ENCODE results near the gene REEP6. TPM values are rescaled to one million over a fixed set of nuclear protein-coding genes. Genes with fewer than 3 reads are reported as not detected.
A peak's percentile ranks its signal among the peaks of the same experiment; 100 is the strongest.

Gene REEP6
- total and polyA plus RNA-seq, 2 donors (not counting 1 experiment from before 2014, with no cell fraction given): 0.47 to 0.99 TPM

- H3K9ac ChIP-seq (ENCODE audit: insufficient read depth, low read length): peak overlapping the region; percentile 53
- no peaks in the 10 kb centered on the region for H3K36me3 ChIP-seq (ENCODE audit: control insufficient read depth, insufficient read depth, low read length)
- no peak for DNase-seq (ENCODE audit: low read depth in 2 of 2)
- H3K27me3 ChIP-seq (ENCODE audit: control insufficient read depth, insufficient read depth, low read length): peaks cover 13% of the 10 kb centered on the region
- no peaks in the 10 kb centered on the region for H4K20me1 ChIP-seq (ENCODE audit: control insufficient read depth, extremely low read depth, insufficient read depth, low read length)
- H3K9me3 ChIP-seq (ENCODE audit: control insufficient read depth, insufficient read depth, low read depth, low read length): no peaks in the 10 kb centered on the region
- peak overlapping the region; percentile 63 for H3K27ac ChIP-seq (ENCODE audit: insufficient read depth, low read length)
- no peaks in the 10 kb centered on the region for H3K79me2 ChIP-seq (ENCODE audit: control insufficient read depth, insufficient read depth, low read length)
- H2AFZ ChIP-seq (ENCODE audit: low read length): peak overlapping the region; percentile 26
- peak overlapping the region; percentile 55 to 67 (median 65) for H3K4me3 ChIP-seq (replicated peaks in 1 of 4; ENCODE audit: control extremely low read depth in 1 of 4, insufficient read depth in 1 of 4, low read depth in 3 of 4, low read length in 4 of 4)
- TF ChIP-seq CTCF (conservative IDR thresholded peaks at IDR 0.05 in 1 of 2, IDR thresholded peaks at IDR 0.05 in 1 of 2; ENCODE audit: low read depth in 1 of 2, low read length in 2 of 2) (no peak), EZH2 (IDR thresholded peaks at IDR 0.05; ENCODE audit: low read length, missing control alignments) (no peak)
- peak overlapping the region; percentile 94 for H3K4me2 ChIP-seq (ENCODE audit: extremely low read depth, insufficient read depth, low read length)
- H3K4me1 ChIP-seq (ENCODE audit: control insufficient read depth, extremely low read depth, insufficient read depth, low read length): no peaks in the 10 kb centered on the region
Observed at GRCh38 chr19:1489463-1490310, 1.3 kb upstream of the REEP6 start.

GRCh38 chr19:1490311-1491113, 469 bp upstream of the REEP6 start, which contains the start of gene PCSK4:
Gene PCSK4, minus strand, starts transcription at chr19:1490350. Its CDS starts 4 bp downstream, at chr19:1490346.
- no peaks in the 10 kb centered on the region for H4K20me1 ChIP-seq (ENCODE audit: control insufficient read depth, extremely low read depth, insufficient read depth, low read length)
- H3K27ac ChIP-seq (ENCODE audit: insufficient read depth, low read length): peak within 1 kb of the TSS; percentile 63
- H3K27me3 ChIP-seq (ENCODE audit: control insufficient read depth, insufficient read depth, low read length): peaks cover 13% of the 10 kb centered on the region
- H3K9ac ChIP-seq (ENCODE audit: insufficient read depth, low read length): peak within 1 kb of the TSS; percentile 53
- no peaks in the 10 kb centered on the region for H3K36me3 ChIP-seq (ENCODE audit: control insufficient read depth, insufficient read depth, low read length)
- H3K4me1 ChIP-seq (ENCODE audit: control insufficient read depth, extremely low read depth, insufficient read depth, low read length): no peaks in the 10 kb centered on the region
- peak; percentile 96 to 99 for DNase-seq (ENCODE audit: low read depth in 2 of 2)
- H3K79me2 ChIP-seq (ENCODE audit: control insufficient read depth, insufficient read depth, low read length): no peaks in the 10 kb centered on the region
- H3K9me3 ChIP-seq (ENCODE audit: control insufficient read depth, insufficient read depth, low read depth, low read length): no peaks in the 10 kb centered on the region
- H2AFZ ChIP-seq (ENCODE audit: low read length): peak within 1 kb of the TSS; percentile 99
- peak within 1 kb of the TSS; percentile 64 to 67 (median 65) for H3K4me3 ChIP-seq (replicated peaks in 1 of 4; ENCODE audit: control extremely low read depth in 1 of 4, insufficient read depth in 1 of 4, low read depth in 3 of 4, low read length in 4 of 4)
- peak within 1 kb of the TSS; percentile 94 for H3K4me2 ChIP-seq (ENCODE audit: extremely low read depth, insufficient read depth, low read length)
- TF ChIP-seq CTCF (conservative IDR thresholded peaks at IDR 0.05 in 1 of 2, IDR thresholded peaks at IDR 0.05 in 1 of 2; ENCODE audit: low read depth in 1 of 2, low read length in 2 of 2) (no peak), EZH2 (IDR thresholded peaks at IDR 0.05; ENCODE audit: low read length, missing control alignments) (no peak)

DNA sequence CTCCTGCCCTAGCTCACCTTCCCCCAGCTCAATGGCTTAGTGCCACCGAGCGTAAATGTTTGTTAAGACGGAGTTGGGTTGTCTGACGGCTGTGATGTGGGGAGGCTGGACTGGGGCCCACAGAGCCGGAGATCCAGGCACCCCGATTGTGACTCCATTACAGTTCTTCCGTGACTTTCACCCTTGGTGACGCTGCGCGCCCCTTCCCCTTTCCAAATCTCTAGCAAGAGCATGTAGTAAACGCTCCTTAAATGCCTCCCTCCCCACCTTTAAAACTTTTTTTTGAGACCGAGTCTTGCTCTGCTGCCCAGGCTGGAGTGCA, 829 bp downstream of the REEP6 start:
- Histone ChIP-seq H3K36me3 (ENCODE audit: control insufficient read depth, insufficient read depth, low read length) (no peaks in the 10 kb centered on the region), H3K4me2 (ENCODE audit: extremely low read depth, insufficient read depth, low read length) (no peak overlapping the region), H4K20me1 (ENCODE audit: control insufficient read depth, extremely low read depth, insufficient read depth, low read length) (no peaks in the 10 kb centered on the region), H2AFZ (ENCODE audit: low read length) (no peak overlapping the region), H3K27ac (ENCODE audit: insufficient read depth, low read length) (no peak overlapping the region), H3K27me3 (ENCODE audit: control insufficient read depth, insufficient read depth, low read length) (peaks cover 13% of the 10 kb centered on the region), H3K79me2 (ENCODE audit: control insufficient read depth, insufficient read depth, low read length) (no peaks in the 10 kb centered on the region), H3K4me1 (ENCODE audit: control insufficient read depth, extremely low read depth, insufficient read depth, low read length) (no peaks in the 10 kb centered on the region), H3K9ac (ENCODE audit: insufficient read depth, low read length) (no peak overlapping the region), H3K4me3 (replicated peaks in 1 of 4; ENCODE audit: control extremely low read depth in 1 of 4, insufficient read depth in 1 of 4, low read depth in 3 of 4, low read length in 4 of 4) (no peak overlapping the region), H3K9me3 (ENCODE audit: control insufficient read depth, insufficient read depth, low read depth, low read length) (no peaks in the 10 kb centered on the region)
- DNase-seq (ENCODE audit: low read depth in 2 of 2): no peak
- TF ChIP-seq CTCF (conservative IDR thresholded peaks at IDR 0.05 in 1 of 2, IDR thresholded peaks at IDR 0.05 in 1 of 2; ENCODE audit: low read depth in 1 of 2, low read length in 2 of 2) (no peak), EZH2 (IDR thresholded peaks at IDR 0.05; ENCODE audit: low read length, missing control alignments) (no peak)
